Mesenchymal stem cell (in vitro differentiated cells and primary cell): ENCODE data around the gene GEMIN7.
A peak's percentile ranks its signal among the peaks of the same experiment; 100 is the strongest.

ENCODE experiments used
- DNase-seq: peaks from one replicate; pipeline ENCODE4 v3.0.0-alpha.2; 2013
- H2AFZ ChIP-seq: one replicate; pipeline ENCODE4 v1.6.1; 2013; ENCODE audit warnings: low read depth, mild to moderate bottlenecking, control low read depth, inconsistent platforms, low read length, moderate library complexity
- H2AK5ac ChIP-seq: 2 replicates; pipeline ENCODE4 v1.6.1; 2013; ENCODE audit warnings: low read length, moderate library complexity, mild to moderate bottlenecking, inconsistent platforms; ENCODE audit not compliant: severe bottlenecking
- H2BK120ac ChIP-seq: one replicate; pipeline ENCODE4 v1.6.1; 2013; ENCODE audit warnings: low read depth, mild to moderate bottlenecking, inconsistent platforms, low read length, moderate library complexity
- H2BK12ac ChIP-seq, 2 experiments: one replicate each; pipeline ENCODE4 v1.6.1; 2013; ENCODE audit warnings: inconsistent platforms in 2 of 2, low read length in 2 of 2, mild to moderate bottlenecking in 2 of 2, moderate library complexity in 2 of 2, control low read depth in 1 of 2
- H2BK15ac ChIP-seq: one replicate; pipeline ENCODE4 v1.6.1; 2013; ENCODE audit warnings: mild to moderate bottlenecking, low read depth, inconsistent platforms; ENCODE audit not compliant: poor library complexity, severe bottlenecking
- H2BK5ac ChIP-seq: 2 replicates; pipeline ENCODE4 v1.6.1; 2013; ENCODE audit warnings: low read depth, mild to moderate bottlenecking, low read length, control low read depth, inconsistent platforms; ENCODE audit not compliant: poor library complexity, severe bottlenecking
- H3K14ac ChIP-seq, 2 experiments: one replicate each; pipeline ENCODE4 v1.6.1; 2013; ENCODE audit warnings: inconsistent platforms in 2 of 2, low read length in 2 of 2, control low read depth in 1 of 2, mild to moderate bottlenecking in 1 of 2, moderate library complexity in 1 of 2
- H3K18ac ChIP-seq, 2 experiments: one replicate each; pipeline ENCODE4 v1.6.1; 2013; ENCODE audit warnings: inconsistent platforms in 2 of 2, low read length in 2 of 2, control low read depth in 1 of 2, low read depth in 1 of 2, mild to moderate bottlenecking in 1 of 2
- H3K23ac ChIP-seq, 2 experiments: one replicate each; pipeline ENCODE4 v1.6.1; 2013; ENCODE audit warnings: inconsistent platforms in 2 of 2, low read length in 2 of 2, mild to moderate bottlenecking in 2 of 2, moderate library complexity in 2 of 2, control low read depth in 1 of 2
- H3K27ac ChIP-seq: 2 replicates; pipeline ENCODE4 v1.5.1; 2013; ENCODE audit warnings: mild to moderate bottlenecking, moderate library complexity, low read length, control low read depth, inconsistent platforms; ENCODE audit not compliant: poor library complexity, severe bottlenecking
- H3K27me3 ChIP-seq, 2 experiments: 2 replicates each; pipeline versions ENCODE4 v1.6.1 to v1.7.0; 2013; ENCODE audit warnings: low read length in 2 of 2, mild to moderate bottlenecking in 2 of 2, moderate library complexity in 2 of 2, control low read depth in 1 of 2, inconsistent platforms in 1 of 2; ENCODE audit not compliant: control insufficient read depth in 1 of 2, insufficient read depth in 1 of 2
- H3K36me3 ChIP-seq, 2 experiments: 2 replicates each; pipeline versions ENCODE4 v1.6.1 to v1.7.0; 2013; ENCODE audit warnings: low read length in 2 of 2, control low read depth in 1 of 2, inconsistent platforms in 1 of 2, low read depth in 1 of 2, mild to moderate bottlenecking in 1 of 2; ENCODE audit not compliant: insufficient read depth in 2 of 2, control insufficient read depth in 1 of 2
- H3K4ac ChIP-seq, 2 experiments: one replicate each; pipeline ENCODE4 v1.6.1; 2013; ENCODE audit warnings: inconsistent platforms in 2 of 2, low read length in 2 of 2, mild to moderate bottlenecking in 2 of 2, moderate library complexity in 2 of 2, control low read depth in 1 of 2, low read depth in 1 of 2
- H3K4me1 ChIP-seq: 2 replicates; pipeline ENCODE4 v1.6.1; 2013; ENCODE audit warnings: low read depth, low read length, control low read depth; ENCODE audit not compliant: control insufficient read depth, insufficient read depth
- H3K4me2 ChIP-seq: 2 replicates; pipeline ENCODE4 v1.6.1; 2013; ENCODE audit warnings: low read length, mild to moderate bottlenecking, inconsistent platforms; ENCODE audit not compliant: poor library complexity, severe bottlenecking
- H3K4me3 ChIP-seq, 2 experiments: 2 replicates each; pipeline versions ENCODE4 v1.5.1 to v1.7.0; 2013; ENCODE audit warnings: low read length in 2 of 2, mild to moderate bottlenecking in 2 of 2, control low read depth in 1 of 2, low read depth in 1 of 2; ENCODE audit not compliant: insufficient read depth in 1 of 2
- H3K79me1 ChIP-seq: replicated peaks from 2 replicates; pipeline ENCODE4 v1.6.1; 2013; ENCODE audit warnings: mild to moderate bottlenecking, control low read depth, low read length, inconsistent platforms; ENCODE audit not compliant: poor library complexity, severe bottlenecking
- H3K9ac ChIP-seq: 2 replicates; pipeline ENCODE4 v1.7.0; 2013; ENCODE audit warnings: mild to moderate bottlenecking, low read length, moderate library complexity
- H3K9me3 ChIP-seq: 2 replicates; pipeline ENCODE4 v1.7.0; 2013; ENCODE audit warnings: mild to moderate bottlenecking, low read length; ENCODE audit not compliant: control insufficient read depth
- H4K8ac ChIP-seq: one replicate; pipeline ENCODE4 v1.6.1; 2013; ENCODE audit warnings: inconsistent platforms, mild to moderate bottlenecking, low read length, moderate library complexity
- H4K91ac ChIP-seq: one replicate; pipeline ENCODE4 v1.6.1; 2013; ENCODE audit warnings: mild to moderate bottlenecking, low read length, inconsistent platforms
- WGBS: methylation state at CpG from one replicate; pipeline ENCODE4 v1.1.7; 2013; ENCODE audit warnings: mixed read lengths; 5-methylcytosine and 5-hydroxymethylcytosine counted together

The GEMIN7 gene

GRCh38 chr19:45107621-45108150 lies 28.6 kb downstream of the GEMIN7 start:
- no peak overlapping the region for H3K9ac ChIP-seq
- H3K79me1 ChIP-seq: peaks cover 46% of the 10 kb centered on the region
- no peaks in the 10 kb centered on the region for H3K9me3 ChIP-seq
- no peaks in the 10 kb centered on the region for H3K27me3 ChIP-seq
- no peak overlapping the region for H3K4me3 ChIP-seq
- H2BK15ac ChIP-seq: no peak overlapping the region
- H3K36me3 ChIP-seq: peaks cover 0 to 17% of the 10 kb centered on the region in 2 experiments
- H3K4ac ChIP-seq: no peak overlapping the region
- H3K4me1 ChIP-seq: peaks cover 22% of the 10 kb centered on the region
- 95% methylated on average over 11 of the region's 12 CpGs for WGBS
- no peak overlapping the region for H2BK120ac ChIP-seq
- H3K23ac ChIP-seq: no peak overlapping the region
- H3K4me2 ChIP-seq: no peak overlapping the region
- H4K8ac ChIP-seq: no peak overlapping the region
- no peak overlapping the region for H2BK5ac ChIP-seq
- no peak overlapping the region for H4K91ac ChIP-seq
- H2AFZ ChIP-seq: no peak overlapping the region
- H3K18ac ChIP-seq: no peak overlapping the region
- no peak overlapping the region for H2BK12ac ChIP-seq
- H3K27ac ChIP-seq: no peak overlapping the region
- no peak overlapping the region for H2AK5ac ChIP-seq
- DNase-seq: no peak
- H3K14ac ChIP-seq: no peak overlapping the region

- 75% methylated on average over 5 of the region's 5 CpGs for WGBS
- no peak overlapping the region for H3K4me2 ChIP-seq
- peak overlapping the region; percentile 41 for H4K91ac ChIP-seq
- no peak overlapping the region for H3K9ac ChIP-seq
- DNase-seq: no peak
- no peak overlapping the region for H2BK5ac ChIP-seq
- no peak overlapping the region for H2BK15ac ChIP-seq
- peaks cover 57% of the 10 kb centered on the region for H3K79me1 ChIP-seq
- H2AK5ac ChIP-seq: no peak overlapping the region
- H2BK120ac ChIP-seq: no peak overlapping the region
- no peak overlapping the region for H3K4ac ChIP-seq
- peaks cover 5% of the 10 kb centered on the region for H3K4me1 ChIP-seq
- no peaks in the 10 kb centered on the region for H3K9me3 ChIP-seq
- no peak overlapping the region for H3K4me3 ChIP-seq
- H3K18ac ChIP-seq: no peak overlapping the region
- no peak overlapping the region for H2AFZ ChIP-seq
- no peaks in the 10 kb centered on the region for H3K27me3 ChIP-seq
- H3K36me3 ChIP-seq: peaks cover 0 to 29% of the 10 kb centered on the region in 2 experiments
- no peak overlapping the region for H2BK12ac ChIP-seq
- no peak overlapping the region for H3K27ac ChIP-seq
- H3K14ac ChIP-seq: no peak overlapping the region
- H4K8ac ChIP-seq: peak overlapping the region; percentile 43
- H3K23ac ChIP-seq: no peak overlapping the region
These were observed 31.8 kb downstream of the GEMIN7 start for GRCh38 chr19:45110851-45111266.

GRCh38 chr19:45112111-45112827 lies 33.2 kb downstream of the GEMIN7 start:
- no peaks in the 10 kb centered on the region for H3K9me3 ChIP-seq
- H2BK15ac ChIP-seq: no peak overlapping the region
- no peak overlapping the region for H3K4me2 ChIP-seq
- H3K79me1 ChIP-seq: peaks cover 66% of the 10 kb centered on the region
- no peak overlapping the region for H4K8ac ChIP-seq
- H2BK12ac ChIP-seq: no peak overlapping the region
- no peak overlapping the region for H2BK5ac ChIP-seq
- no peak overlapping the region for H2BK120ac ChIP-seq
- H3K9ac ChIP-seq: no peak overlapping the region
- H3K4ac ChIP-seq: no peak overlapping the region
- WGBS: 97% methylated on average over 11 of the region's 11 CpGs
- no peak overlapping the region for H3K18ac ChIP-seq
- no peaks in the 10 kb centered on the region for H3K27me3 ChIP-seq
- H3K4me1 ChIP-seq: peaks cover 13% of the 10 kb centered on the region
- no peak overlapping the region for H3K23ac ChIP-seq
- no peak overlapping the region for H3K14ac ChIP-seq
- no peak overlapping the region for H3K4me3 ChIP-seq
- H2AK5ac ChIP-seq: no peak overlapping the region
- DNase-seq: no peak
- H3K36me3 ChIP-seq: peaks cover 0 to 29% of the 10 kb centered on the region in 2 experiments
- no peak overlapping the region for H2AFZ ChIP-seq
- H3K27ac ChIP-seq: no peak overlapping the region
- H4K91ac ChIP-seq: peak overlapping the region; percentile 11

- Histone ChIP-seq H2AFZ (no peak overlapping the region), H3K27ac (no peak overlapping the region), H3K9me3 (no peaks in the 10 kb centered on the region), H2BK120ac (no peak overlapping the region), H3K79me1 (peaks cover 66% of the 10 kb centered on the region), H2BK12ac (no peak overlapping the region), H3K9ac (no peak overlapping the region), H3K23ac (no peak overlapping the region), H4K8ac (no peak overlapping the region), H2BK15ac (no peak overlapping the region), H3K4me3 (no peak overlapping the region), H2AK5ac (no peak overlapping the region), H3K36me3 (peaks cover 0 to 29% of the 10 kb centered on the region in 2 experiments), H3K4ac (no peak overlapping the region), H3K4me1 (peaks cover 26% of the 10 kb centered on the region), H3K27me3 (no peaks in the 10 kb centered on the region), H2BK5ac (no peak overlapping the region), H4K91ac (no peak overlapping the region), H3K14ac (no peak overlapping the region), H3K18ac (no peak overlapping the region), H3K4me2 (no peak overlapping the region)
- DNase-seq: no peak
- WGBS: 86% methylated on average over 6 of the region's 9 CpGs
These were observed 34.6 kb downstream of the GEMIN7 start for GRCh38 chr19:45113628-45114027.
